ENCODE data around the gene TAC3. TPM values are rescaled to one million over a fixed set of nuclear protein-coding genes. Genes with fewer than 3 reads are reported as not detected.

Gene TAC3
- total and polyA plus RNA-seq, 2 of the 4 experiments (the other 2 are of a cell fraction): 0.94 TPM; not detected in 1

DNA sequence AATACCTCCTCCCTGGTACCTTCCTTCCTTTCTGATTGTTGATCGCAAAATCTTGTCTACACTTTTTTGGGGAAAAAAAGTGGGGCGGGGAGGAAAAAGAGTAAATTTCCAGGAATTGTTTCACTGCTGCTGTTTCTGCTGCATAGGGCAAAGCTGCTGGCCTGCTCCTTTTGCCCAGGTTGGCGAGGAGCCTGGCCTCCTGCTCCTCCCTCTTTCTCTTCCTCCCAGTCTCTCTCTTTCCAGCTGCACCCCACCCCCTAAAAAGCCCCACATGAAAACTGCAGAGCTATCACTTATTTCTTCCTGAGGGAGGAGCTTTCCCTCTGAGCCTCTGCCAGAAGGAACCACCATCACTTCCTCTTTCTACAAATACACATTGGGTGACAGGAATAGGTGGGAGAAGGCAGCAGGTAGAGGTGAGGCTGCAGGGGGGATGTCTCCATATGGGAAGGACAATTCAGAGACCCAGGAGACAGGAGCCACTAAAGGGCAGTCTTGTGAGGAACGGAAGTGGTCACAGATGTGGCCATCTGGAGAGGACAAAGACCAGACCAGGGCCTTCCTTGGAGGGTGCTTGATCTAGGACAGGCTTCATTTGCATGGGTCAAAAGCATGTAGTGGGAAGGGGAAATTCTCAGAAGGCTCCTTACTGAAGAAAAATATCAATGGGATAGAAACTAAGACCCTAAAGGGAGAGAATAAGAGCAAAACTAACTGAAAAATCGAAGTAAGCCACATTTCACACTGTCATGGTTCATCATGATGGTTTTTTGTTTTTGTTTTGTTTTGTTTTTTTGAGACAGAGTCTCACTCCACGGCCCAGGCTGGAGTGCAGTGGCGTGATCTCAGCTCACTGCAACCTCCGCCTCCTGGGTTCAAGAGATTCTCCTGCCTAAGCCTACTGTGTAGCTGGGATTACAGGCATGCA is 24.7 kb downstream of the TAC3 start:
- ChIA-PET CTCF (interaction anchor here (0.6 to 1.0 kb wide), 3 partner anchors 9 to 15 kb away, joined by 3 to 4 read pairs (median 3); no protein-coding TSS in a partner anchor), POLR2A (ENCODE audit: unreplicated experiment) (no interaction called here)
- 83% methylated on average over 2 of the region's 8 CpGs; no CpG with 5 or more reads in 1 of the 2 experiments for WGBS, 2 experiments (ENCODE audit: extremely low coverage in 2 of 2, insufficient read length in 1 of 2)
- Histone ChIP-seq H3K23ac (ENCODE audit: low read depth, low read length) (peak overlapping the region; percentile 34; the same call in 1 of the 2 replicates), H4K20me1 (ENCODE audit: insufficient read depth, low read length) (peaks cover 3% of the 10 kb centered on the region; the same call in 1 of the 2 replicates), H4K91ac (ENCODE audit: insufficient read depth, low read depth, low read length) (no peak overlapping the region), H3K79me1 (ENCODE audit: low read depth in 1 of 2, low read length in 2 of 2) (no peaks in the 10 kb centered on the region), H3K9ac (ENCODE audit: low read depth, low read length) (no peak overlapping the region), H3K27me3 (ENCODE audit: control insufficient read depth, insufficient read depth, low read length) (no peaks in the 10 kb centered on the region), H2BK15ac (ENCODE audit: low read depth, low read length) (no peak overlapping the region), H3K9me3 (ENCODE audit: control insufficient read depth, insufficient read depth, low read length) (no peaks in the 10 kb centered on the region), H2AFZ (replicated peaks; ENCODE audit: low read length, poor library complexity) (no peak overlapping the region), H3K14ac (replicated peaks; ENCODE audit: low read depth, low read length) (no peak overlapping the region), H2BK120ac (ENCODE audit: low read depth, low read length) (no peak overlapping the region), H3K4me3 (ENCODE audit: insufficient read depth, low read depth, low read length) (no peak overlapping the region), H3K27ac (ENCODE audit: insufficient read depth, low read length) (no peak overlapping the region), H2BK20ac (ENCODE audit: low read depth, low read length) (no peak overlapping the region), H3K9me1 (ENCODE audit: insufficient read depth, low read length) (0 out of 2 replicates have a peak, but pooled peaks cover 5% of the 10 kb centered on the region), H4K5ac (ENCODE audit: low read depth, low read length) (no peak overlapping the region), H3K4me2 (ENCODE audit: low read depth, low read length) (no peak overlapping the region), H3K4me1 (ENCODE audit: control insufficient read depth, insufficient read depth, low read length) (peaks cover 4% of the 10 kb centered on the region), H3K56ac (ENCODE audit: extremely low read depth, insufficient read depth, low read length) (no peak overlapping the region), H4K8ac (ENCODE audit: low read depth in 2 of 2, low read length in 2 of 2) (no peak overlapping the region), H2BK5ac (ENCODE audit: low read depth, low read length, poor library complexity, severe bottlenecking) (no peak overlapping the region), H2AK5ac (ENCODE audit: low read depth, low read length) (no peak overlapping the region), H3K18ac (ENCODE audit: low read depth, low read length) (no peak overlapping the region), H3K36me3 (ENCODE audit: control insufficient read depth, insufficient read depth, low read length) (peaks cover 5% of the 10 kb centered on the region; the same call in 1 of the 2 replicates), H2AK9ac (replicated peaks; ENCODE audit: low read depth, low read length, poor library complexity) (no peak overlapping the region), H3K4ac (ENCODE audit: low read depth, low read length) (no peak overlapping the region)
- intact Hi-C loops (cut with micrococcal nuclease): no loop called here
- BruUV-seq (replicated peaks): no TSS peak
- DNase-seq (no peak), ATAC-seq (ENCODE audit: low read depth) (no peak)
- in situ Hi-C loops (cut with MboI; ENCODE audit: low sequenced_read_pairs): loop anchor here (25.0 kb wide), 1 partner anchor 479 kb away; the partner anchor contains the start of gene RBMS2
- dilution Hi-C loops (cut with HindIII; ENCODE audit: low sequenced_read_pairs, unreplicated experiment): no loop called here
- TF ChIP-seq FOS (IDR thresholded peaks at IDR 0.05; ENCODE audit: low read depth, low read length) (no peak), SMC3 (IDR thresholded peaks at IDR 0.05; ENCODE audit: low read depth, low read length) (no peak), BHLHE40 (IDR thresholded peaks at IDR 0.05; ENCODE audit: low read depth, low read length) (no peak), RFX5 (IDR thresholded peaks at IDR 0.05; ENCODE audit: low read depth, low read length) (no peak), MXI1 (IDR thresholded peaks at IDR 0.05; ENCODE audit: borderline replicate concordance, low read depth, low read length) (no peak), MAZ (IDR thresholded peaks at IDR 0.05; ENCODE audit: borderline replicate concordance, low read depth, low read length) (no peak), NFE2L2 (IDR thresholded peaks at IDR 0.05; ENCODE audit: low read depth, low read length) (no peak), USF2 (IDR thresholded peaks at IDR 0.05; ENCODE audit: low read depth, low read length) (no peak), MAFK (IDR thresholded peaks at IDR 0.05; ENCODE audit: low read depth, low read length) (no peak), CTCF (conservative IDR thresholded peaks at IDR 0.05; ENCODE audit: low read depth, low read length) (no peak), RAD21 (IDR thresholded peaks at IDR 0.05; ENCODE audit: low read length) (no peak), RCOR1 (IDR thresholded peaks at IDR 0.05; ENCODE audit: insufficient replicate concordance, low read length) (no peak)
- TF ChIP-seq, protein P1, sequence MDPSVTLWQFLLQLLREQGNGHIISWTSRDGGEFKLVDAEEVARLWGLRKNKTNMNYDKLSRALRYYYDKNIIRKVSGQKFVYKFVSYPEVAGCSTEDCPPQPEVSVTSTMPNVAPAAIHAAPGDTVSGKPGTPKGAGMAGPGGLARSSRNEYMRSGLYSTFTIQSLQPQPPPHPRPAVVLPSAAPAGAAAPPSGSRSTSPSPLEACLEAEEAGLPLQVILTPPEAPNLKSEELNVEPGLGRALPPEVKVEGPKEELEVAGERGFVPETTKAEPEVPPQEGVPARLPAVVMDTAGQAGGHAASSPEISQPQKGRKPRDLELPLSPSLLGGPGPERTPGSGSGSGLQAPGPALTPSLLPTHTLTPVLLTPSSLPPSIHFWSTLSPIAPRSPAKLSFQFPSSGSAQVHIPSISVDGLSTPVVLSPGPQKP (IDR thresholded peaks at IDR 0.05; ENCODE audit: borderline replicate concordance, low read depth, low read length): no peak
